GM12865 (cell line): ENCODE measurements around the gene AGFG2.

Experiments used
- DNase-seq: peaks from one replicate; pipeline ENCODE4 v3.0.0; 2010; ENCODE audit warnings: low read depth
- H3K4me3 ChIP-seq: 2 replicates; pipeline ENCODE4 v1.5.1; 2011; ENCODE audit warnings: mild to moderate bottlenecking, low read depth, low read length, control low read depth
- TF ChIP-seq, protein P1 (sequence below): IDR thresholded peaks from 2 replicates; pipeline ENCODE4 v1.5.1; 2011; ENCODE audit warnings: low read length, control low read depth, low read depth, inconsistent platforms; ENCODE audit not compliant: insufficient read depth; ENCODE audit errors: missing control alignments

AGFG2 gene

GRCh38 chr7:100595188-100595587, 56.2 kb downstream of the AGFG2 start:
- H3K4me3 ChIP-seq = no peak overlapping the region
- DNase-seq = no peak
- TF ChIP-seq, protein P1, sequence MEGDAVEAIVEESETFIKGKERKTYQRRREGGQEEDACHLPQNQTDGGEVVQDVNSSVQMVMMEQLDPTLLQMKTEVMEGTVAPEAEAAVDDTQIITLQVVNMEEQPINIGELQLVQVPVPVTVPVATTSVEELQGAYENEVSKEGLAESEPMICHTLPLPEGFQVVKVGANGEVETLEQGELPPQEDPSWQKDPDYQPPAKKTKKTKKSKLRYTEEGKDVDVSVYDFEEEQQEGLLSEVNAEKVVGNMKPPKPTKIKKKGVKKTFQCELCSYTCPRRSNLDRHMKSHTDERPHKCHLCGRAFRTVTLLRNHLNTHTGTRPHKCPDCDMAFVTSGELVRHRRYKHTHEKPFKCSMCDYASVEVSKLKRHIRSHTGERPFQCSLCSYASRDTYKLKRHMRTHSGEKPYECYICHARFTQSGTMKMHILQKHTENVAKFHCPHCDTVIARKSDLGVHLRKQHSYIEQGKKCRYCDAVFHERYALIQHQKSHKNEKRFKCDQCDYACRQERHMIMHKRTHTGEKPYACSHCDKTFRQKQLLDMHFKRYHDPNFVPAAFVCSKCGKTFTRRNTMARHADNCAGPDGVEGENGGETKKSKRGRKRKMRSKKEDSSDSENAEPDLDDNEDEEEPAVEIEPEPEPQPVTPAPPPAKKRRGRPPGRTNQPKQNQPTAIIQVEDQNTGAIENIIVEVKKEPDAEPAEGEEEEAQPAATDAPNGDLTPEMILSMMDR = no peak

DNA sequence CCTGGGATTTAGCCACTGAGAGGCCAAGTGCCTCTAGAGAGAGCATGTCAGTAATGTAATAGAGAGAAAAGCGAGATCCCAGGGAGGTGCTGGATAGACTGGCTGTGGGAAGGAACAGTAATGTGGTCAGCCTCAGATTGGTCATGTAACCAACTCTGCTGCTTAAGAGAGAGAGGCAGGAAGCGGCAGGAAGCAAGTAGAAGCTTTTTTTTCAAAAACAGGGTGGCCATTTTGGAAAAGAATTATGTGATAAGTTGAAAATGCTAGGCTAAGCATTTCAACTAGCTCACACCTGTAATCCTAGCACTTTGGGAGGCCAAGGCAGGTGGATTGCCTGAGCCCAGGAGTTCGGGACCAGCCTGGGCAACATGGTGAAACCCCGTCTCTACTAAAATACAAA, 59.4 kb downstream of the AGFG2 start:
- TF ChIP-seq, protein P1 = no peak
- DNase-seq = no peak
- no peak overlapping the region for H3K4me3 ChIP-seq

- TF ChIP-seq, protein P1 = peak; percentile 30
- DNase-seq = no peak
- H3K4me3 ChIP-seq = no peak overlapping the region
These were observed 61.1 kb downstream of the AGFG2 start for GRCh38 chr7:100599911-100600729.

DNA sequence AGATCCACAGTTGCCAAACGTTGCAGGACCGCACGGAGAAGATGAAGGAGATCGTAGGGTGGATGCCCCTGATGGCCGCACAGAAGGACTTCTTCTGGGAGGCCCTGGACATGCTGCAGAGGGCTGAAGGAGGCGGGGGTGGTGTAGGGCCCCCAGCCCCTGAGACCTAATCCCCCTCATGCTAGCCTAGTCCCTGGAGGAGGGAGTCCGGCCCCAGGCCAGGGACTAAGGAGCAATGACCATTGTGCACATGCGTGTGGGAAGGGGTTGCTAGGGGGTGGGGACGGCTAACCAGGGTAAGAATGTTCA, 61.7 kb downstream of the AGFG2 start:
- DNase-seq = no peak

GRCh38 chr7:100602889-100603725, 64.1 kb downstream of the AGFG2 start:
- H3K4me3 ChIP-seq = no peak overlapping the region
- DNase-seq = no peak
- TF ChIP-seq, protein P1 = no peak

More for the DNA sequence above, 61.7 kb downstream of the AGFG2 start:
- no peak overlapping the region for H3K4me3 ChIP-seq
- TF ChIP-seq, protein P1 = no peak

DNA sequence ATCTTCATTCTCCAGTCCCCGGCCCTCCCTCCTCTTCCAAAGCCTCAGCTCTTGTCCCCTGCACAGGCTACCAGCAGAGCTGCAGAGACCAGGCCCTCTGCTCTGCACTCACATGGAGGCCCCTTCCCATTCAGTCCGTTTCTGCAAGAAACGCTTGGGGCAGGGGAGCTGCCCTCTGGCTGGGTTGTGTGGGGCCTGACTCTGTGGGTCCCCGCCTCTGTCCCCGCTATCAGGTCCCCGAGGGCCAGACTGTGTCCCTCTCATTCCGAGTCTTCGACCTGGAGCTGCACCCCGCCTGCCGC, 64.7 kb downstream of the AGFG2 start:
- TF ChIP-seq, protein P1 = no peak
- no peak for DNase-seq
- H3K4me3 ChIP-seq = peak overlapping the region; percentile 45
